ENCODE data around the gene CELF4. TPM values are rescaled to one million over a fixed set of nuclear protein-coding genes. Genes with fewer than 3 reads are reported as not detected.

CELF4 gene
- total and polyA plus RNA-seq, 7 donors: 0.60 to 5.0 (median 1.8) TPM; not detected in 1

GRCh38 chr18:37561986-37562385, 3.6 kb downstream of the CELF4 start:
- H3K36me3 ChIP-seq: no peaks in the 10 kb centered on the region
- no peak for TF ChIP-seq EP300 (IDR thresholded peaks at IDR 0.05)
- no peak for TF ChIP-seq CTCF (IDR thresholded peaks at IDR 0.05)
- TF ChIP-seq POLR2A (IDR thresholded peaks at IDR 0.05): no peak
- TF ChIP-seq POLR2AphosphoS5 (IDR thresholded peaks at IDR 0.05): no peak
- H3K4me3 ChIP-seq: no peak overlapping the region
- no peak for DNase-seq
- intact Hi-C loops (cut with DNase I): no loop called here
- no peaks in the 10 kb centered on the region for H3K9me3 ChIP-seq
- 16 to 32% methylated on average over 1 of the region's 1 CpG for WGBS, 2 donors
- H3K27me3 ChIP-seq: peaks cover 5 to 64% (median 30%) of the 10 kb centered on the region in 3 donors
- H3K4me1 ChIP-seq: peaks cover 0 to 18% (median 18%) of the 10 kb centered on the region in 4 donors
- no peak overlapping the region for H3K27ac ChIP-seq

- DNase-seq: peak; percentile 6
- WGBS, 2 donors: 20 to 30% methylated on average over 2 of the region's 2 CpGs
- H3K4me3 ChIP-seq: no peak overlapping the region
- H3K9me3 ChIP-seq: no peaks in the 10 kb centered on the region
- no peak overlapping the region for H3K27ac ChIP-seq
- no peaks in the 10 kb centered on the region for H3K36me3 ChIP-seq
- intact Hi-C loops (cut with DNase I): no loop called here
- peaks cover 0 to 54% (median 21%) of the 10 kb centered on the region in 3 donors for H3K27me3 ChIP-seq
- H3K4me1 ChIP-seq: peaks cover 0 to 3% (median 2%) of the 10 kb centered on the region in 4 donors
- TF ChIP-seq POLR2A (IDR thresholded peaks at IDR 0.05) (no peak), EP300 (IDR thresholded peaks at IDR 0.05) (no peak), CTCF (IDR thresholded peaks at IDR 0.05) (no peak), POLR2AphosphoS5 (IDR thresholded peaks at IDR 0.05) (no peak)
These were observed 5.6 kb downstream of the CELF4 start for GRCh38 chr18:37560003-37560402.

- Histone ChIP-seq H3K4me1 (no peaks in the 10 kb centered on the region), H3K4me3 (no peak overlapping the region), H3K36me3 (no peaks in the 10 kb centered on the region), H3K27ac (no peak overlapping the region), H3K27me3 (peaks cover 0 to 53% (median 13%) of the 10 kb centered on the region in 3 donors), H3K9me3 (no peaks in the 10 kb centered on the region)
- 8 to 41% methylated on average over 1 of the region's 1 CpG for WGBS, 2 donors
- intact Hi-C loops (cut with DNase I): no loop called here
- no peak for TF ChIP-seq EP300 (IDR thresholded peaks at IDR 0.05)
- TF ChIP-seq POLR2A (IDR thresholded peaks at IDR 0.05): no peak
- TF ChIP-seq CTCF (IDR thresholded peaks at IDR 0.05): no peak
- no peak for TF ChIP-seq POLR2AphosphoS5 (IDR thresholded peaks at IDR 0.05)
- DNase-seq: no peak
These were observed 6.4 kb downstream of the CELF4 start for GRCh38 chr18:37559194-37559593.

- WGBS, 2 donors: 38 to 50% methylated on average over 5 of the region's 5 CpGs
- no peak for DNase-seq
- H3K27ac ChIP-seq: no peak overlapping the region
- no peak overlapping the region for H3K4me3 ChIP-seq
- H3K27me3 ChIP-seq: peaks cover 0 to 21% (median 0%) of the 10 kb centered on the region in 3 donors
- H3K9me3 ChIP-seq: no peaks in the 10 kb centered on the region
- no peaks in the 10 kb centered on the region for H3K36me3 ChIP-seq
- intact Hi-C loops (cut with DNase I): no loop called here
- no peaks in the 10 kb centered on the region for H3K4me1 ChIP-seq
- TF ChIP-seq POLR2AphosphoS5 (IDR thresholded peaks at IDR 0.05) (no peak), POLR2A (IDR thresholded peaks at IDR 0.05) (no peak), EP300 (IDR thresholded peaks at IDR 0.05) (no peak), CTCF (IDR thresholded peaks at IDR 0.05) (no peak)
These were observed 11.2 kb downstream of the CELF4 start for GRCh38 chr18:37554399-37554787.
